Ishikawa (cell line): ENCODE measurements around the gene MTERF4.

ENCODE experiments used
- CEBPB ChIP-seq: IDR thresholded peaks from 2 replicates; pipeline ENCODE4 v1.6.1; 2012
- CREB1 ChIP-seq: IDR thresholded peaks from 2 replicates; pipeline ENCODE4 v1.6.1; 2012; ENCODE audit warnings: low read depth
- EGR1 ChIP-seq: IDR thresholded peaks from 2 replicates; pipeline ENCODE4 v1.6.1; 2012
- EP300 ChIP-seq: IDR thresholded peaks from 2 replicates; pipeline ENCODE4 v1.6.1; 2012; ENCODE audit warnings: borderline replicate concordance
- FOXM1 ChIP-seq: IDR thresholded peaks from 2 replicates; pipeline ENCODE4 v1.6.1; 2012; ENCODE audit warnings: low read depth, borderline replicate concordance
- NFIC ChIP-seq: IDR thresholded peaks from 2 replicates; pipeline ENCODE4 v1.6.1; 2012
- RAD21 ChIP-seq: IDR thresholded peaks from 2 replicates; pipeline ENCODE4 v1.6.1; 2012; ENCODE audit warnings: low read depth
- TAF1 ChIP-seq: IDR thresholded peaks from 2 replicates; pipeline ENCODE4 v1.6.1; 2012; ENCODE audit warnings: low read depth, mild to moderate bottlenecking
- TCF12 ChIP-seq: IDR thresholded peaks from 2 replicates; pipeline ENCODE4 v1.6.1; 2012; ENCODE audit warnings: low read depth
- TEAD4 ChIP-seq: IDR thresholded peaks from 2 replicates; pipeline ENCODE4 v1.6.1; 2012
- YY1 ChIP-seq: IDR thresholded peaks from 2 replicates; pipeline ENCODE4 v1.6.1; 2012; ENCODE audit warnings: low read depth
- ZBTB7A ChIP-seq: IDR thresholded peaks from 2 replicates; pipeline ENCODE4 v1.6.1; 2012; ENCODE audit warnings: low read depth
- TF ChIP-seq, protein P1 (sequence below): IDR thresholded peaks from 2 replicates; pipeline ENCODE4 v1.6.1; 2012; ENCODE audit warnings: low read depth, mild to moderate bottlenecking
- TF ChIP-seq, protein P2 (sequence below): IDR thresholded peaks from 2 replicates; pipeline ENCODE4 v1.6.1; 2012
- TF ChIP-seq, protein P3 (sequence below): IDR thresholded peaks from 2 replicates; pipeline ENCODE4 v1.6.1; 2012

Gene MTERF4

GRCh38 chr2:241135737-241136136 lies 33.6 kb upstream of the MTERF4 start:
- no peak for TF ChIP-seq TCF12
- no peak for TF ChIP-seq EGR1
- TF ChIP-seq, protein P1, sequence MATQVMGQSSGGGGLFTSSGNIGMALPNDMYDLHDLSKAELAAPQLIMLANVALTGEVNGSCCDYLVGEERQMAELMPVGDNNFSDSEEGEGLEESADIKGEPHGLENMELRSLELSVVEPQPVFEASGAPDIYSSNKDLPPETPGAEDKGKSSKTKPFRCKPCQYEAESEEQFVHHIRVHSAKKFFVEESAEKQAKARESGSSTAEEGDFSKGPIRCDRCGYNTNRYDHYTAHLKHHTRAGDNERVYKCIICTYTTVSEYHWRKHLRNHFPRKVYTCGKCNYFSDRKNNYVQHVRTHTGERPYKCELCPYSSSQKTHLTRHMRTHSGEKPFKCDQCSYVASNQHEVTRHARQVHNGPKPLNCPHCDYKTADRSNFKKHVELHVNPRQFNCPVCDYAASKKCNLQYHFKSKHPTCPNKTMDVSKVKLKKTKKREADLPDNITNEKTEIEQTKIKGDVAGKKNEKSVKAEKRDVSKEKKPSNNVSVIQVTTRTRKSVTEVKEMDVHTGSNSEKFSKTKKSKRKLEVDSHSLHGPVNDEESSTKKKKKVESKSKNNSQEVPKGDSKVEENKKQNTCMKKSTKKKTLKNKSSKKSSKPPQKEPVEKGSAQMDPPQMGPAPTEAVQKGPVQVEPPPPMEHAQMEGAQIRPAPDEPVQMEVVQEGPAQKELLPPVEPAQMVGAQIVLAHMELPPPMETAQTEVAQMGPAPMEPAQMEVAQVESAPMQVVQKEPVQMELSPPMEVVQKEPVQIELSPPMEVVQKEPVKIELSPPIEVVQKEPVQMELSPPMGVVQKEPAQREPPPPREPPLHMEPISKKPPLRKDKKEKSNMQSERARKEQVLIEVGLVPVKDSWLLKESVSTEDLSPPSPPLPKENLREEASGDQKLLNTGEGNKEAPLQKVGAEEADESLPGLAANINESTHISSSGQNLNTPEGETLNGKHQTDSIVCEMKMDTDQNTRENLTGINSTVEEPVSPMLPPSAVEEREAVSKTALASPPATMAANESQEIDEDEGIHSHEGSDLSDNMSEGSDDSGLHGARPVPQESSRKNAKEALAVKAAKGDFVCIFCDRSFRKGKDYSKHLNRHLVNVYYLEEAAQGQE = no peak
- TF ChIP-seq, protein P2, sequence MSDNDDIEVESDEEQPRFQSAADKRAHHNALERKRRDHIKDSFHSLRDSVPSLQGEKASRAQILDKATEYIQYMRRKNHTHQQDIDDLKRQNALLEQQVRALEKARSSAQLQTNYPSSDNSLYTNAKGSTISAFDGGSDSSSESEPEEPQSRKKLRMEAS = no peak
- TF ChIP-seq TEAD4 = no peak
- no peak for TF ChIP-seq EP300

DNA sequence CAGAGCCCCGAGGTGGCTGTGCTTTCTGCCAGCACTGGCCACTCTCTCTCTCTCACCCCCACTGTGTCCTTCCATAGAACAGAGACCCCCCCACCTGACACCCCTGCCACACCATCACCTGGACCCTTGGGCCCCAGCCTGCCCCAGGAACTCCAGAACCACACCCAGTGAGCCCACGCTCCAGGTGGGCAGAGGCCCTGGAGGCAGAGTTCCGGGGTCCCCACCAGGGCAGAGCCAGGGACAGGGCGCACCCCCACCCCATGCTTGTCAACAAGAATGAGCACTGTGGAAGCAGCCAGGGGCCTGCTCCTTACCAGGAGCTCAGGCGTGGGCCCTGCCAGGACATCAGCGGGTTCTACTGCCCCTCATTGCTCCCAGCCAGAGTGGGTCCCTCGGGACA lies 32.6 kb upstream of the MTERF4 start:
- no peak for TF ChIP-seq NFIC
- TF ChIP-seq ZBTB7A = no peak
- TF ChIP-seq, protein P2 = no peak
- no peak for TF ChIP-seq RAD21
- no peak for TF ChIP-seq EP300
- TF ChIP-seq, protein P3, sequence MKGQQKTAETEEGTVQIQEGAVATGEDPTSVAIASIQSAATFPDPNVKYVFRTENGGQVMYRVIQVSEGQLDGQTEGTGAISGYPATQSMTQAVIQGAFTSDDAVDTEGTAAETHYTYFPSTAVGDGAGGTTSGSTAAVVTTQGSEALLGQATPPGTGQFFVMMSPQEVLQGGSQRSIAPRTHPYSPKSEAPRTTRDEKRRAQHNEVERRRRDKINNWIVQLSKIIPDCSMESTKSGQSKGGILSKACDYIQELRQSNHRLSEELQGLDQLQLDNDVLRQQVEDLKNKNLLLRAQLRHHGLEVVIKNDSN = no peak
- TF ChIP-seq CREB1 = no peak
- TF ChIP-seq EGR1 = no peak

DNA sequence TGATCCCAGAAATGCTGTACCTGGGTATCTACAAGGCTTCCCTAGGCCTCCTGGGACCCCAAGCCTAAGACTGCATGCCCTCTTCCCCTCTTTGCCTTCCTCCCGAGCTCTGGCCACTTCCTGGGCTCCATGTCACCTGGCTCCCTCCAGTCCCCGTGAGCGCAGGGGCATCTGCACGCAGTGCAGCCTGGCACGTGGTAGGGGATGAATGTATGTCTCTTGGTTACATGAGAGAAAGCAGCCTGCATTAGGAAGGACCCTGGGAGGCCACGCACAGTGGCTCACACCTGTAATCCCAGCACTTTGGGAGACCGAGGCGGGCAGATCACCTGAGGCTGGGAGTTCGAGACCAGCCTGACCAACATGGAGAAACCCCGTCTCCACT lies 31.3 kb upstream of the MTERF4 start:
- TF ChIP-seq TCF12 = no peak
- TF ChIP-seq, protein P2 = no peak
- TF ChIP-seq TAF1 = no peak
- no peak for TF ChIP-seq EGR1
- no peak for TF ChIP-seq RAD21
- TF ChIP-seq YY1 = no peak
- TF ChIP-seq, protein P1 = no peak
- no peak for TF ChIP-seq TEAD4
- no peak for TF ChIP-seq FOXM1
- no peak for TF ChIP-seq CREB1
- TF ChIP-seq, protein P3 = no peak
- TF ChIP-seq NFIC = no peak
- no peak for TF ChIP-seq EP300
- TF ChIP-seq CEBPB = no peak
- no peak for TF ChIP-seq ZBTB7A

DNA sequence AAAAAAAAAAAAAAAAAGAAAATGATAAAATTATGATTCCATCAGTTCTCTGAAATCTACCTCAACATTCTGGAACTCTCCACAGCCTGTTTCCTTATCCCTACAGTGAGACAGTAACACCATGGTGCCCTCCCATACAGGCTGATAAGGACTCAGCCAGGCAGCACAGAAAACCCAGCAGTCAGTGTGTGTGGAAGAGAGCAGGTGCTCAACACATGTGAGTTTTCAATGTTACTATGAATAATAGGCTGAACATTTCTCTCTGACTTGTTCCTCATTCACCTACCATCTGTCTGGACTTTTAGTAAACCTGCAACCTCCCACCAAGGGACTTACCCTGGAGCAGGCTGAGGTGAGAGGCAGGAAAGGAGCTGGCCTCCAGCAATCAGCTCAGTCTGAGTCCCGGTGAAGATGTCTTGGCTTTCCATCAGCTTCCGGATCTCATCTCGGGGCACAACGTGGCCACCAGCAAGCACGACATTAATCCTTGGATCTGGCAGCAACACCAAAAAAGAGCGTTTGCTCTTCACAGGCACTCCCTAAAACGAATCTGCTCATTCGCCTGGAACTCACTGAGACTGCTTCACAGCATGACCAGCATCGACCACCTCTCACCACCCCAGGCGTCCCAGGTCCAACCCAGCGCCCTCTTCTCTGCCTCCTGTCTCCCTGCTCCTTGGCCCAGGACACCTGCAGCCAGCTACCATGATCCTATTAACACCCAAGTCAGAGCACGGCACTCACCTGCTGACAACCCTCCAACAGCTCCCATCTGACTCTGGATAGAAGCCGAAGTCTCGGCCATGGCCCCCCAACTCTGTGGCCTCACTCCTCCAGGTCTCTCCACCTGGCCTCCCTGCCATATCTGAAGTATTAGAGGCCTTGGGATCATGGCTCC lies 30.7 kb upstream of the MTERF4 start:
- TF ChIP-seq EP300 = no peak
- TF ChIP-seq, protein P2 = no peak
- TF ChIP-seq EGR1 = no peak
- no peak for TF ChIP-seq TAF1
- no peak for TF ChIP-seq ZBTB7A

DNA sequence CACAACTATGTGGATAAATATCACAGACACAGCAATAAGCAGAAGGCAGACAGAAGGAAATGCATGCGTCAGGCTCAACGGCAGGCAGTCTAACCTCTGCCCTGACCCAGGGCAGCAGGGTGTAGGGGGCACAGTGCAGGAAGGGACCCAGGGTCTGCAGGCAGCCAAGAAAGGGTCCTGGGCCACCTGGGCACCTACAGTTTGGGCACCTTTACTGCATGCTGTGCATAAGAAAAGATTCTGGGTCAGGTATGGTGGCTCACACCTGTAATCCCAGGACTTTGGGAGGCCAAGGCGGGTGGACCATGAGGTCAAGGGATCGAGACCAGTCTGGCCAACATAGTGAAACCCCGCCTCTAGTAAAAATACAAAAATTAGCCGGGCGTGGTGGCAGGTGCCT lies 29.4 kb upstream of the MTERF4 start:
- TF ChIP-seq EP300 = no peak

- TF ChIP-seq EGR1 (no peak), NFIC (no peak), TAF1 (no peak), TEAD4 (no peak), CREB1 (no peak), TCF12 (no peak)
Measured at GRCh38 chr2:241130316-241130715, 28.2 kb upstream of the MTERF4 start.
